Measurements from ENCODE around the gene GRK3.
"Not testable (repeated sequence)": the region's sequence is repeated elsewhere in the genome, so short reads cannot be mapped to it uniquely, and the experiment has no call there.

The GRK3 gene

GRCh38 chr22:25694196-25694907 is 129.9 kb downstream of the GRK3 start:
- in situ Hi-C loops (cut with MboI; ENCODE audit: low sequenced_read_pairs), result loop anchor here (10.0 kb wide), 1 partner anchor 220 kb away; no protein-coding TSS in a partner anchor

DNA sequence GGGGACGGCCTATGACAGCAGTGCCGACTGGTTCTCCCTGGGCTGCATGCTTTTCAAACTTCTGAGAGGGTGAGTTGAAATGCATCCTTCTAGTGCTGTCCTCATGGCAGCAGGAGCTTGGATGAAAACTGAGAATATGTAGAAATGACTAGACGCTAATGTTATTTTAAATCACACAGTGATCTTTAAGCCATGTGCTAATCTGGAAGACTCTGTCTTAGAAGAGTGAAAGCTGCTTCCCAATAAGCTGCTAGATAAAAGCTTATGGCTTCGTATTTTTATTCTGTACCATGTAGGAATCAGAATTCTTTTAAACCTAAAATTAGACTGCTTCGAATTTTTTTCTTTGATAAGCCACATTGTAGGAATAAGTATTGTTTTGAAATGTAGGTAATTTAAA is 130.7 kb downstream of the GRK3 start:
- in situ Hi-C loops (cut with MboI; ENCODE audit: low sequenced_read_pairs), result loop anchor here (10.0 kb wide), 1 partner anchor 220 kb away; no protein-coding TSS in a partner anchor

- in situ Hi-C loops (cut with MboI; ENCODE audit: low sequenced_read_pairs), result loop anchor here (10.0 kb wide), 1 partner anchor 222 kb away; no protein-coding TSS in a partner anchor
These were observed 132.3 kb downstream of the GRK3 start for GRCh38 chr22:25696763-25697162.

DNA sequence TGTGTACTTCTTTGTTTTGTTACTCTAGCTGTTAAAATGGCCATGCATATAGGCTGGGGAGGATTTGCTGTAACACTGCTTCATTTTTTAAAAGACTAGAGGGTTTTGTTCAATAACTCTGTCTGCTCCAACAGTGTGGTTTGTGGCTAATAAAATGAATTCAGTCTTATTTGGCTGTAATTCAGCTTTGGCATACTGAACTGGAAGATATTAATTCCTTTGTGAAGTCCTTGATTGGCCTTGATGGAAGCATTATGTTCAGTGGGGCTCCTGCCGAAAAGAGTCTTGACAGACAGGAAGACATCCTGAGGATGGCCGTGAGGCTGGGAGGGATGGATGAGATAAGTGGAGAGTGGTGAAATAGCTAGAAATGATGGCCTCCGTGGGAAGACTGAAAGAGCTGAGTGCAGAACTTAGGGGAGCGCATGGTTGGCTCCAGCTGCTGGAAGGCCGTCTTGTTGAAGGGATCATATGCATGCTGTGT is 132.7 kb downstream of the GRK3 start:
- in situ Hi-C loops (cut with MboI; ENCODE audit: low sequenced_read_pairs), result loop anchor here (10.0 kb wide), 1 partner anchor 222 kb away; no protein-coding TSS in a partner anchor

DNA sequence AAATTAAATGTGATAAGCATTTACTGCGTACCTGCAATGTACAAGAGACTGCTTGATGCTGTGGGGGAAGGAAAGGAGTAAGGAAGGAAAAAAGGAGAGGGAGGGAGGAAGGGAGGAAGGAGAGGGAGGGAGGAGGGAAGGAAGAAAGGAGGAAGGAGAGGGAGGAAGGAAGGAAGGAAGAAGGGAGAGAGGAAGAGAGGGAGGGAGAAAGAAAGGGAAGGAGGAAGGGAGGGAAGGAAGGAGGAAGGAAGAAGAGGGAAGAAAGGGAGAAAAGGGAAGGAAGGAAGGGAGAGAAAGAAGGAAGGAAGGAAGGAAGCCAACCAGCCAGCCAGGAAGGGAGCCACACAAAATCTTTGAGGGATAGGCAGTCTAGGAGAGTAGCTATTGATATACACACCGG is 133.5 kb downstream of the GRK3 start:
- in situ Hi-C loops (cut with MboI; ENCODE audit: low sequenced_read_pairs), result loop anchor here (10.0 kb wide), 1 partner anchor 223 kb away; no protein-coding TSS in a partner anchor

GRCh38 chr22:25698461-25698860 is 134.0 kb downstream of the GRK3 start:
- in situ Hi-C loops (cut with MboI; ENCODE audit: low sequenced_read_pairs), result loop anchor here (10.0 kb wide), 1 partner anchor 224 kb away; no protein-coding TSS in a partner anchor

GRCh38 chr22:25698978-25699377 is 134.5 kb downstream of the GRK3 start:
- in situ Hi-C loops (cut with MboI; ENCODE audit: low sequenced_read_pairs), result loop anchor here (10.0 kb wide), 1 partner anchor 224 kb away; no protein-coding TSS in a partner anchor

DNA sequence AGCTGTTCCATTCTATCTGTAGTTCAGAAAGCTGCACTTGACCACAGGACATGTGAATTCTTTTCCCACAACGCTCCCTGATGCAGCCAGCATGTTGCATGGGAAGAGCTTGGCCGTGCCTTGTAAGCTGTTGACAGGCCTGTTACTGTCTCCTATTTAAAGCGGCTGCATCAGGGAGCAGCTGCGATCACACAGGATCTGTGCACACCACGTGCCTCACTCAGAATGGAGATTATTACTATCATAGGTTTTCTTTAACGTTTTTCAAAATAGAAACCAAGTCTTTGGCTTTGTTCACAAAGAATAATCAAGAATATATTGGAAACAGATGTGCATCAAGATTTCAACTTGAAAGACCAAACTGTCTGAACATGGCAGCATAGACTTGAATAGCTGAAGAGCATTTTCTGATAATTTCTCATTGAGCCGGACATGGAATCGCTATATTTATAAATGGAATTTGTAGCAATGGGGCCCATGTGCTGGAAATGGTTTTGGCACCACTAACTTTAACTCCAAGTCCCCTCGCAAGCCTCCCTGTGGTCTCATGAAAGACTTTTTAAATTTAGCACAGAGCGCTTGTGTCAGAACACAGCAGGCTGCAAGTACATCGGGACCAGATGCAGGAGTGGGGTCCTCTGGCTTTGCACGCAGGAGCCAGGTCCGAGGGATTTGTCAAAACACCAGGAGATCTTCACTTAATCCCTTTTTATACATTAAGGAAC is 136.7 kb downstream of the GRK3 start:
- in situ Hi-C loops (cut with MboI; ENCODE audit: low sequenced_read_pairs), result no loop called here

DNA sequence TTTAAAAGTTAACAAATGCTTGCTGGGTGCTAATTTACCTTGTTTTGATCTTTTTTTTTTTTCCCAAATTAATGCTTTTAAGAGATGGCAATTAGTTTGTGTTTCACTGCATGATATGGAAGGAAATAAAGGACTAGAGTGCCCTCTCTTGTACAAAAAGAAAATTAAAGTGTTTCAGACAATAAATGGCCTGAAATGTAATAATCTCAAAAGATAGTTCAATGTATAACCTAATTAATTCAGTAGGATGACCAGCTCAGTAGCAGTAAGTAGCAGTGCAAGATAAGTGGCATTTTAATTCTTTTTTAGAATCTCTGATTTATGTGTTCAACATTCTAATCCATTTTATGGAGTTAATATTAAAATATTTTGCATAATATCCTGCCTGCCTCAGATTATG is 137.6 kb downstream of the GRK3 start:
- in situ Hi-C loops (cut with MboI; ENCODE audit: low sequenced_read_pairs), result no loop called here

GRCh38 chr22:25702571-25703167 is 138.2 kb downstream of the GRK3 start:
- in situ Hi-C loops (cut with MboI; ENCODE audit: low sequenced_read_pairs), result no loop called here

- in situ Hi-C loops (cut with MboI; ENCODE audit: low sequenced_read_pairs), result no loop called here
These were observed 140.2 kb downstream of the GRK3 start for GRCh38 chr22:25704701-25705100.

- in situ Hi-C loops (cut with MboI; ENCODE audit: low sequenced_read_pairs), result no loop called here
These were observed 141.7 kb downstream of the GRK3 start for GRCh38 chr22:25706197-25706596.

DNA sequence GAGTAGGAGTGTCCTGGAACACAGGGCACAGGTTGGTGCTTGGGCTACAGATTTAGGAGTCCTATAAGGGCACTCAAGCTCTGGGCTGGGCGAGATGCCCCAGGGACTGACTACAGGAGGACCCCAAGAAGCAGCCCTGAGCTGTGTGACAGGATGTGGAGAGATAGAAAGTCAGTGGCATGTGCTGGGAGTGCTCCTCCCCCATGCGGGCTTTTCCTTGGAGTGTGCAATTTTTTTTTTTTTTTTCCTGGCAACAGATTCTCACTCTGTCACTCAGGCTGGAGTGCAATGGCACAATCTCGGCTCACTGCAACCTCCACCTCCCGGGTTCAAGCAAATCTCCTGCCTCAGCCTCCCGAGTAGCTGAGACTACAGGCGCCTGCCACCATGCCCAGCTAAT is 144.0 kb downstream of the GRK3 start:
- in situ Hi-C loops (cut with MboI; ENCODE audit: low sequenced_read_pairs), result not testable (repeated sequence)

GRCh38 chr22:25709758-25710157 is 145.3 kb downstream of the GRK3 start:
- in situ Hi-C loops (cut with MboI; ENCODE audit: low sequenced_read_pairs), result no loop called here

- in situ Hi-C loops (cut with MboI; ENCODE audit: low sequenced_read_pairs), result no loop called here
These were observed 146.0 kb downstream of the GRK3 start for GRCh38 chr22:25710501-25710900.

- in situ Hi-C loops (cut with MboI; ENCODE audit: low sequenced_read_pairs), result no loop called here
These were observed 147.0 kb downstream of the GRK3 start for GRCh38 chr22:25711491-25711890.

GRCh38 chr22:25712661-25713400 is 148.4 kb downstream of the GRK3 start:
- in situ Hi-C loops (cut with MboI; ENCODE audit: low sequenced_read_pairs), result no loop called here

- in situ Hi-C loops (cut with MboI; ENCODE audit: low sequenced_read_pairs), result no loop called here
These were observed 149.6 kb downstream of the GRK3 start for GRCh38 chr22:25714070-25714469.

- in situ Hi-C loops (cut with MboI; ENCODE audit: low sequenced_read_pairs), result no loop called here
These were observed 150.3 kb downstream of the GRK3 start for GRCh38 chr22:25714739-25715138.

DNA sequence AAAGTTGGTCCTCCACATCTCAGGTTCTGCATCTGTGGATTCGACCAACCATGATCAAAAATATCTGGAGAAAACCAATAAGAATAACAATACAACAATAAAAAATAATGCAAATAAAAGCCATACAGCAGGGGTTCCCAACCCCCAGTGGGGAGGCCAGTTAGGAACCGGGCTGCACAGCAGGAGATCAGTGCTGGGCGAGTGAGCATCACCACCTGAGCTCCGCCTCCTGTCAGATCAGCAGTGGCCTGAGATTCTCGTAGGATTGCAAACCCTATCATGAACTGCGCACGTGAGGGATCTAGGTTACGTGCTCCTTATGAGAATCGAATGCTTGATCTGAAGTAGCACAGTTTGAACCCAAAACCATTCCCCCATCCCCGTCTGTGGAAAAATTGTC is 152.2 kb downstream of the GRK3 start:
- in situ Hi-C loops (cut with MboI; ENCODE audit: low sequenced_read_pairs), result no loop called here

Data from HL-60/S4 treated with phorbol 12-myristate 13-acetate at 8.2 ng/mL for 4 days and 3 days (cell line).